HCT116 (cell line): ENCODE data around the gene SERPINF2. TPM values are rescaled to one million over a fixed set of nuclear protein-coding genes. Genes with fewer than 3 reads are reported as not detected.

ENCODE experiments used
- ATAC-seq: fragments of 200-7000 bp; cut with Tn5 transposase; 2 replicates; pipeline ENCODE4 v1.9.1; 2020; ENCODE audit warnings: mild to moderate bottlenecking, moderate library complexity
- BruUV-seq: library from RNA; stranded (reverse); fragments of 400-500 nt; replicated peaks from 2 replicates; lab custom pipeline; 2021; lab: Mats Ljungman, UMichigan
- CTCF ChIA-PET: fragments of 300-600 bp; sonication (Branson Sonifier 250); formaldehyde crosslinking; loops from one replicate; lab custom pipeline; 2021; ENCODE audit warnings: antibody characterized with exemption; lab: Charles Lee
- POLR2A ChIA-PET: fragments of 300-600, 350-600 bp; sonication (Branson Sonifier 250); formaldehyde crosslinking; loops from one replicate; lab custom pipeline; 2021; ENCODE audit warnings: antibody characterized with exemption; lab: Charles Lee
- RAD21 ChIA-PET, 2 experiments: fragments of 300-600 bp; sonication (Branson Sonifier 250); formaldehyde crosslinking; loops; one replicate each; lab custom pipeline; 2023; ENCODE audit warnings: low total read pairs in 2 of 2; ENCODE audit not compliant: uncharacterized antibody in 2 of 2, unreplicated experiment in 2 of 2, low non-redundant PET in 1 of 2; lab: Charles Lee
- DNase-seq: peaks from one replicate; pipeline ENCODE4 v3.0.0-alpha.2; 2010; ENCODE audit warnings: low read depth, low spot score
- H2AFZ ChIP-seq: fragments of 200-600 bp; shearing (Covaris generic), sonication (generic); 2 replicates; pipeline ENCODE4 v1.6.1; 2017; ENCODE audit warnings: low read depth, mixed run types, mixed read lengths, antibody characterized with exemption, low read length; ENCODE audit not compliant: poor library complexity, severe bottlenecking
- H3K27ac ChIP-seq: 2 replicates; pipeline ENCODE4 v1.5.1; 2012; ENCODE audit warnings: low read depth, low read length
- H3K27me3 ChIP-seq: fragments of 200-600 bp; sonication (generic); 2 replicates; pipeline ENCODE4 v1.6.1; 2016; ENCODE audit warnings: mixed run types, low read length, mixed read lengths; ENCODE audit not compliant: insufficient read depth
- H3K36me3 ChIP-seq, 2 experiments: fragments of 200-500 bp in 1 of 2; fragments of 200-600 bp in 1 of 2; sonication (Bioruptor generic) in 1 of 2; sonication (generic) in 1 of 2; 2 replicates each; pipeline versions ENCODE4 v1.5.1 to v1.6.1; 2014 to 2016; ENCODE audit warnings: low read length in 2 of 2, inconsistent platforms in 1 of 2, mixed read lengths in 1 of 2, mixed run types in 1 of 2; ENCODE audit not compliant: insufficient read depth in 2 of 2, control insufficient read depth in 1 of 2
- H3K4me1 ChIP-seq, 2 experiments: fragments of 200-600 bp in 1 of 2; sonication (generic) in 1 of 2; 2 replicates each; pipeline versions ENCODE4 v1.5.1 to v1.6.1; 2012 to 2017; ENCODE audit warnings: low read length in 2 of 2, inconsistent platforms in 1 of 2, mild to moderate bottlenecking in 1 of 2, mixed read lengths in 1 of 2, mixed run types in 1 of 2, moderate library complexity in 1 of 2; ENCODE audit not compliant: insufficient read depth in 2 of 2, control insufficient read depth in 1 of 2
- H3K4me2 ChIP-seq: fragments of 200-600 bp; sonication (generic); 2 replicates; pipeline ENCODE4 v1.6.1; 2017; ENCODE audit warnings: mixed run types, low read length, mixed read lengths
- H3K4me3 ChIP-seq, 2 experiments: fragments of 200-600 bp in 1 of 2; sonication (generic) in 1 of 2; replicated peaks in 1 of 2; 2 replicates each; pipeline ENCODE4 v1.5.1; 2011 to 2016; ENCODE audit warnings: low read length in 2 of 2, control low read depth in 1 of 2, low read depth in 1 of 2, mild to moderate bottlenecking in 1 of 2, mixed read lengths in 1 of 2, mixed run types in 1 of 2
- H3K79me2 ChIP-seq: fragments of 200-600 bp; sonication (generic); 2 replicates; pipeline ENCODE4 v1.6.1; 2017; ENCODE audit warnings: mild to moderate bottlenecking, mixed run types, low read length, moderate library complexity, mixed read lengths; ENCODE audit not compliant: insufficient read depth
- H3K9ac ChIP-seq: fragments of 200-600 bp; sonication (generic); 2 replicates; pipeline ENCODE4 v1.6.1; 2016; ENCODE audit warnings: low read length, mixed read lengths
- H3K9me2 ChIP-seq: fragments of 200-600 bp; sonication (generic), shearing (Covaris generic); 2 replicates; pipeline ENCODE4 v1.6.1; 2017; ENCODE audit warnings: mixed run types, mild to moderate bottlenecking, moderate library complexity; ENCODE audit not compliant: insufficient read depth
- H3K9me3 ChIP-seq, 2 experiments: fragments of 200-500 bp in 1 of 2; fragments of 200-600 bp in 1 of 2; sonication (Bioruptor generic) in 1 of 2; sonication (generic) in 1 of 2; 2 replicates each; pipeline ENCODE4 v1.6.1; 2014 to 2017; ENCODE audit warnings: low read length in 2 of 2, mixed read lengths in 2 of 2, inconsistent platforms in 1 of 2, low read depth in 1 of 2, mild to moderate bottlenecking in 1 of 2, mixed run types in 1 of 2, moderate library complexity in 1 of 2; ENCODE audit not compliant: control insufficient read depth in 1 of 2, insufficient read depth in 1 of 2
- H4K20me1 ChIP-seq: fragments of 200-600 bp; sonication (generic), shearing (Covaris generic); 2 replicates; pipeline ENCODE4 v1.6.1; 2017; ENCODE audit warnings: mixed run types, mild to moderate bottlenecking, moderate library complexity; ENCODE audit not compliant: insufficient read depth
- CBX3 ChIP-seq: IDR thresholded peaks from 2 replicates; pipeline ENCODE4 v1.6.1; 2012; ENCODE audit warnings: low read depth
- EGR1 ChIP-seq: IDR thresholded peaks from 2 replicates; pipeline ENCODE4 v1.6.1; 2012; ENCODE audit warnings: low read depth
- ELF1 ChIP-seq: IDR thresholded peaks from 2 replicates; pipeline ENCODE4 v1.6.1; 2012; ENCODE audit warnings: low read depth, borderline replicate concordance
- EZH2phosphoT487 ChIP-seq: fragments of 200-600 bp; IDR thresholded peaks from 2 replicates; pipeline ENCODE4 v1.6.1; 2018; ENCODE audit warnings: antibody characterized with exemption, borderline replicate concordance
- FOSL1 ChIP-seq: IDR thresholded peaks from 2 replicates; pipeline ENCODE4 v1.6.1; 2012; ENCODE audit warnings: low read depth
- JUND ChIP-seq: IDR thresholded peaks from 2 replicates; pipeline ENCODE4 v1.6.1; 2012
- POLR2A ChIP-seq: IDR thresholded peaks from 2 replicates; pipeline ENCODE4 v1.7.0; 2011; ENCODE audit warnings: borderline replicate concordance; ENCODE audit not compliant: insufficient read depth, insufficient read length; ENCODE audit errors: extremely low read depth
- POLR2AphosphoS5 ChIP-seq: IDR thresholded peaks from 2 replicates; pipeline ENCODE4 v1.6.1; 2011; ENCODE audit warnings: mild to moderate bottlenecking, low read depth, low read length, moderate library complexity
- SIN3A ChIP-seq: IDR thresholded peaks from 2 replicates; pipeline ENCODE4 v1.6.1; 2012; ENCODE audit warnings: low read depth
- SP1 ChIP-seq: IDR thresholded peaks from 2 replicates; pipeline ENCODE4 v1.6.1; 2012; ENCODE audit warnings: low read depth
- TCF7L2 ChIP-seq: IDR thresholded peaks from 2 replicates; pipeline ENCODE4 v1.7.0; 2011; ENCODE audit warnings: borderline replicate concordance, inconsistent platforms; ENCODE audit not compliant: insufficient read depth, insufficient read length; ENCODE audit errors: extremely low read depth
- YY1 ChIP-seq: IDR thresholded peaks from 2 replicates; pipeline ENCODE4 v1.6.1; 2011; ENCODE audit warnings: low read length, low read depth, moderate library complexity, mild to moderate bottlenecking; ENCODE audit not compliant: insufficient replicate concordance; ENCODE audit errors: extremely low read depth
- ZFX ChIP-seq: fragments of 450-650 bp; IDR thresholded peaks from 2 replicates; pipeline ENCODE4 v1.6.1; 2017
- intact Hi-C: fragments of 100-400 bp; cut with micrococcal nuclease; formaldehyde crosslinking; loops from 2 replicates; pipeline ENCODE4 v1.10.0; 2022
- total RNA-seq: library from RNA; stranded (reverse); gene quantifications from one replicate; pipeline ENCODE4 v1.2.1, GENCODE V29; 2021; ENCODE audit not compliant: unreplicated experiment
- TF ChIP-seq, protein P1 (sequence below): IDR thresholded peaks from 2 replicates; pipeline ENCODE4 v1.6.1; 2012; ENCODE audit warnings: low read depth
- TF ChIP-seq, protein P2 (sequence below): IDR thresholded peaks from 2 replicates; pipeline ENCODE4 v1.6.1; 2012
- TF ChIP-seq, protein P3 (sequence below): IDR thresholded peaks from 2 replicates; pipeline ENCODE4 v1.6.1; 2011; ENCODE audit warnings: mild to moderate bottlenecking, low read length, moderate library complexity; ENCODE audit not compliant: insufficient replicate concordance; ENCODE audit errors: extremely low read depth

SERPINF2 gene
- total RNA-seq, 1 experiment from 2014 or later, result 2.5 TPM

DNA sequence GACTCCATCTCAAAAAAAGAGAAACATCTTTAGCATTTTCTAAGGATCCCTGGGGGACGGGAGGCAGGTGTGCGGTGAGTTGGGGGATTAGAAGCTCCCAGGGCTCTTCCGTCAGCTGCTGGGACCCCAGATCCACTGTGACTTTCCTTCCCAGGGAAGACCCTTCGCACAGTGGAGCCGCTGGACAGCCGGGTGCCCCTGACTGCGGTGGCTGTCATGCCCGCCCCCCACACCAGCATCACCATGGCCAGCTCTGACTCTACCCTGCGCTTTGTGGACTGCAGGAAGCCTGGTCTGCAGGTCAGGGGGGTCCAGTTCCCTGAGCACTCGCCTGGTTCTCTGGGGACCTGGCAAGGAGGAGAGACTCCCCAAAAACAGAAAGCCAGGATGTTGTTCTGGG, 7.3 kb upstream of the SERPINF2 start:
- H3K4me2 ChIP-seq, result no peak overlapping the region
- intact Hi-C loops, result no loop called here
- H2AFZ ChIP-seq, result no peak overlapping the region
- ChIA-PET CTCF (no interaction called here), POLR2A (no interaction called here), RAD21 (no interaction called here)
- peaks cover 0 to 9% of the 10 kb centered on the region in 2 experiments; a peak in 2 of 4 replicates for H3K4me1 ChIP-seq
- DNase-seq (no peak), ATAC-seq (no peak)
- no peaks in the 10 kb centered on the region for H3K27me3 ChIP-seq
- no peaks in the 10 kb centered on the region for H3K36me3 ChIP-seq
- no peak overlapping the region for H3K4me3 ChIP-seq
- no peaks in the 10 kb centered on the region for H4K20me1 ChIP-seq
- H3K9me3 ChIP-seq, result no peaks in the 10 kb centered on the region
- H3K9ac ChIP-seq, result no peak overlapping the region
- no peaks in the 10 kb centered on the region for H3K79me2 ChIP-seq
- no peaks in the 10 kb centered on the region for H3K9me2 ChIP-seq
- no TSS peak for BruUV-seq
- no peak overlapping the region for H3K27ac ChIP-seq
- TF ChIP-seq EGR1, result no peak
- TF ChIP-seq JUND, result no peak
- TF ChIP-seq SIN3A, result no peak
- no peak for TF ChIP-seq POLR2A
- TF ChIP-seq ZFX, result no peak
- no peak for TF ChIP-seq FOSL1
- TF ChIP-seq POLR2AphosphoS5, result no peak
- TF ChIP-seq, protein P1, sequence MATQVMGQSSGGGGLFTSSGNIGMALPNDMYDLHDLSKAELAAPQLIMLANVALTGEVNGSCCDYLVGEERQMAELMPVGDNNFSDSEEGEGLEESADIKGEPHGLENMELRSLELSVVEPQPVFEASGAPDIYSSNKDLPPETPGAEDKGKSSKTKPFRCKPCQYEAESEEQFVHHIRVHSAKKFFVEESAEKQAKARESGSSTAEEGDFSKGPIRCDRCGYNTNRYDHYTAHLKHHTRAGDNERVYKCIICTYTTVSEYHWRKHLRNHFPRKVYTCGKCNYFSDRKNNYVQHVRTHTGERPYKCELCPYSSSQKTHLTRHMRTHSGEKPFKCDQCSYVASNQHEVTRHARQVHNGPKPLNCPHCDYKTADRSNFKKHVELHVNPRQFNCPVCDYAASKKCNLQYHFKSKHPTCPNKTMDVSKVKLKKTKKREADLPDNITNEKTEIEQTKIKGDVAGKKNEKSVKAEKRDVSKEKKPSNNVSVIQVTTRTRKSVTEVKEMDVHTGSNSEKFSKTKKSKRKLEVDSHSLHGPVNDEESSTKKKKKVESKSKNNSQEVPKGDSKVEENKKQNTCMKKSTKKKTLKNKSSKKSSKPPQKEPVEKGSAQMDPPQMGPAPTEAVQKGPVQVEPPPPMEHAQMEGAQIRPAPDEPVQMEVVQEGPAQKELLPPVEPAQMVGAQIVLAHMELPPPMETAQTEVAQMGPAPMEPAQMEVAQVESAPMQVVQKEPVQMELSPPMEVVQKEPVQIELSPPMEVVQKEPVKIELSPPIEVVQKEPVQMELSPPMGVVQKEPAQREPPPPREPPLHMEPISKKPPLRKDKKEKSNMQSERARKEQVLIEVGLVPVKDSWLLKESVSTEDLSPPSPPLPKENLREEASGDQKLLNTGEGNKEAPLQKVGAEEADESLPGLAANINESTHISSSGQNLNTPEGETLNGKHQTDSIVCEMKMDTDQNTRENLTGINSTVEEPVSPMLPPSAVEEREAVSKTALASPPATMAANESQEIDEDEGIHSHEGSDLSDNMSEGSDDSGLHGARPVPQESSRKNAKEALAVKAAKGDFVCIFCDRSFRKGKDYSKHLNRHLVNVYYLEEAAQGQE, result no peak
- TF ChIP-seq TCF7L2, result no peak
- TF ChIP-seq, protein P2, sequence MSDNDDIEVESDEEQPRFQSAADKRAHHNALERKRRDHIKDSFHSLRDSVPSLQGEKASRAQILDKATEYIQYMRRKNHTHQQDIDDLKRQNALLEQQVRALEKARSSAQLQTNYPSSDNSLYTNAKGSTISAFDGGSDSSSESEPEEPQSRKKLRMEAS, result no peak
- no peak for TF ChIP-seq ELF1
- TF ChIP-seq YY1, result no peak
- TF ChIP-seq, protein P3, sequence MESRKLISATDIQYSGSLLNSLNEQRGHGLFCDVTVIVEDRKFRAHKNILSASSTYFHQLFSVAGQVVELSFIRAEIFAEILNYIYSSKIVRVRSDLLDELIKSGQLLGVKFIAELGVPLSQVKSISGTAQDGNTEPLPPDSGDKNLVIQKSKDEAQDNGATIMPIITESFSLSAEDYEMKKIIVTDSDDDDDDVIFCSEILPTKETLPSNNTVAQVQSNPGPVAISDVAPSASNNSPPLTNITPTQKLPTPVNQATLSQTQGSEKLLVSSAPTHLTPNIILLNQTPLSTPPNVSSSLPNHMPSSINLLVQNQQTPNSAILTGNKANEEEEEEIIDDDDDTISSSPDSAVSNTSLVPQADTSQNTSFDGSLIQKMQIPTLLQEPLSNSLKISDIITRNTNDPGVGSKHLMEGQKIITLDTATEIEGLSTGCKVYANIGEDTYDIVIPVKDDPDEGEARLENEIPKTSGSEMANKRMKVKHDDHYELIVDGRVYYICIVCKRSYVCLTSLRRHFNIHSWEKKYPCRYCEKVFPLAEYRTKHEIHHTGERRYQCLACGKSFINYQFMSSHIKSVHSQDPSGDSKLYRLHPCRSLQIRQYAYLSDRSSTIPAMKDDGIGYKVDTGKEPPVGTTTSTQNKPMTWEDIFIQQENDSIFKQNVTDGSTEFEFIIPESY, result no peak
- TF ChIP-seq CBX3, result no peak
- TF ChIP-seq EZH2phosphoT487, result no peak
- TF ChIP-seq SP1, result no peak
